ENCODE results near the gene RAMP1. TPM values are rescaled to one million over a fixed set of nuclear protein-coding genes. Genes with fewer than 3 reads are reported as not detected.
A peak's percentile ranks its signal among the peaks of the same experiment; 100 is the strongest.

The RAMP1 gene
- total and polyA plus RNA-seq, 2 donors from 2014 or later: 8.8 to 17.3 TPM

DNA sequence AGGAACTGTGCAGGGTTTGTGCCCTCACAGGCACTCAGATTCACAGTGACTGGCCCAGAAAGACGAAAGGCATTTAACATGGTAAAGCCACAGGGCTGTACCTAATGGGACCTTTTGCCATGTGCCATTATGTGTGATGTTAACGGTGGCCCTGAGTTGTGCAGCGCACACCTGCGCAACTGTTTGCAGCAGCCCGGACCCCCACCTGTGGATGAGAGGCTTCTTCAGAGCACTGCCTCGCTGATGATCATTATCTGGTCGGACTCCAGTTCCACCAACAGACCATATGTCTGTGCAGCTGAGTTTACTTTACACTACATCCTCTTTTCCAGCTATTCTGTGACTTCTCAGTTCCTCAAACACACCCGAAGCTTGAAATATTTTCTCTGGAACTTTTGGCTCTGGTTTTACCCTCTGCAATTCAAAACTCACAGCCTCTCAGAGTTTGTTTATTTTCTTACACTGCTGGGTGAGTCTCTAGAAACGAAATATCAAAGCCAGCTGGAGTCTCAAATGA lies 71.8 kb downstream of the RAMP1 start:
- no peak overlapping the region for H3K9ac ChIP-seq (ENCODE audit: low read length in 3 of 3)
- intact Hi-C loops (cut with DNase I): no loop called here
- H3K36me3 ChIP-seq (ENCODE audit: control insufficient read depth in 2 of 3, insufficient read depth in 3 of 3, low read length in 3 of 3): no peaks in the 10 kb centered on the region
- H3K27ac ChIP-seq (ENCODE audit: low read depth in 2 of 2, low read length in 2 of 2): no peak overlapping the region
- H3K27me3 ChIP-seq (ENCODE audit: control insufficient read depth, insufficient read depth, low read length): no peaks in the 10 kb centered on the region
- TF ChIP-seq, protein P1, sequence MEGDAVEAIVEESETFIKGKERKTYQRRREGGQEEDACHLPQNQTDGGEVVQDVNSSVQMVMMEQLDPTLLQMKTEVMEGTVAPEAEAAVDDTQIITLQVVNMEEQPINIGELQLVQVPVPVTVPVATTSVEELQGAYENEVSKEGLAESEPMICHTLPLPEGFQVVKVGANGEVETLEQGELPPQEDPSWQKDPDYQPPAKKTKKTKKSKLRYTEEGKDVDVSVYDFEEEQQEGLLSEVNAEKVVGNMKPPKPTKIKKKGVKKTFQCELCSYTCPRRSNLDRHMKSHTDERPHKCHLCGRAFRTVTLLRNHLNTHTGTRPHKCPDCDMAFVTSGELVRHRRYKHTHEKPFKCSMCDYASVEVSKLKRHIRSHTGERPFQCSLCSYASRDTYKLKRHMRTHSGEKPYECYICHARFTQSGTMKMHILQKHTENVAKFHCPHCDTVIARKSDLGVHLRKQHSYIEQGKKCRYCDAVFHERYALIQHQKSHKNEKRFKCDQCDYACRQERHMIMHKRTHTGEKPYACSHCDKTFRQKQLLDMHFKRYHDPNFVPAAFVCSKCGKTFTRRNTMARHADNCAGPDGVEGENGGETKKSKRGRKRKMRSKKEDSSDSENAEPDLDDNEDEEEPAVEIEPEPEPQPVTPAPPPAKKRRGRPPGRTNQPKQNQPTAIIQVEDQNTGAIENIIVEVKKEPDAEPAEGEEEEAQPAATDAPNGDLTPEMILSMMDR (IDR thresholded peaks at IDR 0.05; ENCODE audit: borderline replicate concordance, extremely low read depth, insufficient read depth): no peak
- peaks cover 0 to 2% (median 0%) of the 10 kb centered on the region in 3 donors for H3K4me1 ChIP-seq (ENCODE audit: control insufficient read depth in 2 of 3, insufficient read depth in 2 of 3, low read depth in 1 of 3, low read length in 3 of 3)
- H3K9me3 ChIP-seq (ENCODE audit: control insufficient read depth in 2 of 3, insufficient read depth in 1 of 3, low read length in 3 of 3): peaks cover 0 to 6% (median 0%) of the 10 kb centered on the region in 3 donors
- FAIRE-seq: no peak
- DNase-seq: peak in 2 of 5 donors; percentile 32 to 79
- H3K4me3 ChIP-seq (ENCODE audit: low read length in 3 of 3): no peak overlapping the region

DNA sequence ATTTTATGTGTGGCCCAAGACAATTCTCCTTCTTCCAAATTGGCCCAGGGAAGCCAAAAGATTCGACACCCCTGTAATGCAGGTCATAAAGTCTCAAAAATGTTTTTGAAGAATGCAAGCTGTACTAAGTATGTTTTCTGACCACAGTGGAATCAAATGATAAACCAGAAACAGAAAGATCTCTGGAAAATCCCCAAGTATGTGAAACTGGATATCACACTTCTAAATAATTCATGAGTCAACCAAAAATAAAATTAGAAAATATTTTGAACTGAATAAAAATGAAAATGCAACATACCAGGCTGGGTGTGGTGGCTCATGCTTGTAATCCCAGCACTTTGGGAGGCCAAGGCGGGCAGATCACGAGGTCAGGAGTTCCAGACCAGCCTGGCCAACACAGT lies 73.3 kb downstream of the RAMP1 start:
- Histone ChIP-seq H3K27ac (ENCODE audit: low read depth in 2 of 2, low read length in 2 of 2) (no peak overlapping the region), H3K27me3 (ENCODE audit: control insufficient read depth, insufficient read depth, low read length) (no peaks in the 10 kb centered on the region), H3K9me3 (ENCODE audit: control insufficient read depth in 2 of 3, insufficient read depth in 1 of 3, low read length in 3 of 3) (peaks cover 0 to 6% (median 0%) of the 10 kb centered on the region in 3 donors), H3K9ac (ENCODE audit: low read length in 3 of 3) (no peak overlapping the region), H3K4me3 (ENCODE audit: low read length in 3 of 3) (no peak overlapping the region), H3K4me1 (ENCODE audit: control insufficient read depth in 2 of 3, insufficient read depth in 2 of 3, low read depth in 1 of 3, low read length in 3 of 3) (peaks cover 0 to 2% (median 0%) of the 10 kb centered on the region in 3 donors), H3K36me3 (ENCODE audit: control insufficient read depth in 2 of 3, insufficient read depth in 3 of 3, low read length in 3 of 3) (no peaks in the 10 kb centered on the region)
- peak in 1 of 5 donors; percentile 38 for DNase-seq
- FAIRE-seq: no peak
- TF ChIP-seq, protein P1 (IDR thresholded peaks at IDR 0.05; ENCODE audit: borderline replicate concordance, extremely low read depth, insufficient read depth): no peak
- intact Hi-C loops (cut with DNase I): no loop called here

DNA sequence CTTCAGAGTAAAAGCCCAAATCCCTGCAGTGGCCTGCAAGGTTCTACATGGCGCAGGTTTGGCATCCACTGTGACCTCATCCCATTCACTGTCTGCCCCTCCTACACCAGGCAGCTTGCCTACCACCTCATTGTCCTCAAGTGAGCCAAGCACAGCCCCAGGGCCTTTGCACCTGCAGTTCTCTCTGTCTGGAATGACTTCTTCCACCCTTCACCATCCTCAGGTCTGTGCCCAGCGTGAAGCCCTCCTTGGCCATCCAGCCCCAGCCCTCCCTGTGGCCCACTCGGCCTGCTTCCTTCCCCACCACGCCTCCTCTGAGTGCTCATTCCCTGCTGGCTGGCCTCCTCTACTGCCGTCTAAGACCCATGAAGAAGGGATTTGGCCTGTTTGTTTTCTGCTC lies 74.8 kb downstream of the RAMP1 start:
- TF ChIP-seq, protein P1 (IDR thresholded peaks at IDR 0.05; ENCODE audit: borderline replicate concordance, extremely low read depth, insufficient read depth): no peak
- peaks cover 0 to 2% (median 0%) of the 10 kb centered on the region in 3 donors for H3K4me1 ChIP-seq (ENCODE audit: control insufficient read depth in 2 of 3, insufficient read depth in 2 of 3, low read depth in 1 of 3, low read length in 3 of 3)
- no peak overlapping the region for H3K4me3 ChIP-seq (ENCODE audit: low read length in 3 of 3)
- FAIRE-seq: no peak
- DNase-seq: no peak
- peaks cover 0 to 6% (median 0%) of the 10 kb centered on the region in 3 donors for H3K9me3 ChIP-seq (ENCODE audit: control insufficient read depth in 2 of 3, insufficient read depth in 1 of 3, low read length in 3 of 3)
- H3K36me3 ChIP-seq (ENCODE audit: control insufficient read depth in 2 of 3, insufficient read depth in 3 of 3, low read length in 3 of 3): no peaks in the 10 kb centered on the region
- H3K27me3 ChIP-seq (ENCODE audit: control insufficient read depth, insufficient read depth, low read length): no peaks in the 10 kb centered on the region
- H3K9ac ChIP-seq (ENCODE audit: low read length in 3 of 3): no peak overlapping the region
- intact Hi-C loops (cut with DNase I): no loop called here
- no peak overlapping the region for H3K27ac ChIP-seq (ENCODE audit: low read depth in 2 of 2, low read length in 2 of 2)

All from kidney (tissue), 14 donors.